Panc1 (cell line): ENCODE data around the gene FMO1. TPM values are rescaled to one million over a fixed set of nuclear protein-coding genes. Genes with fewer than 3 reads are reported as not detected.

Experiments
- ATAC-seq: fragments of 200-7000 bp; cut with Tn5 transposase; 2 replicates; pipeline ENCODE4 v1.9.1; 2020; ENCODE audit warnings: mild to moderate bottlenecking, moderate library complexity
- Bru-seq: library from RNA; stranded (reverse); fragments of 400-500 nt; gene quantifications from one replicate; lab custom pipeline; 2021; lab: Mats Ljungman, UMichigan
- BruChase-seq, 2 experiments: library from RNA; stranded (reverse); fragments of 400-500 nt; gene quantifications; one replicate each; lab custom pipeline; 2021; lab: Mats Ljungman, UMichigan
- BruUV-seq: library from RNA; stranded (reverse); fragments of 400-500 nt; replicated peaks from 2 replicates; lab custom pipeline; 2021; lab: Mats Ljungman, UMichigan
- CTCF ChIA-PET: fragments of 300-600 bp; sonication (Branson Sonifier 250); formaldehyde crosslinking; loops from one replicate; lab custom pipeline; 2022; ENCODE audit warnings: antibody characterized with exemption; lab: Charles Lee
- POLR2A ChIA-PET: fragments of 300-600 bp; sonication (Branson Sonifier 250); formaldehyde crosslinking; loops from one replicate; lab custom pipeline; 2022; ENCODE audit warnings: antibody characterized with exemption; lab: Charles Lee
- DNase-seq: peaks from one replicate; pipeline ENCODE4 v3.0.0-alpha.2; 2010; ENCODE audit warnings: low read depth, low spot score
- H3K27ac ChIP-seq: 2 replicates; pipeline ENCODE4 v1.5.1; 2011; ENCODE audit warnings: mild to moderate bottlenecking, low read length, inconsistent platforms
- H3K27me3 ChIP-seq: fragments of 200-500 bp; sonication (Bioruptor generic); 2 replicates; pipeline ENCODE4 v1.6.0; 2014; ENCODE audit warnings: low read length, inconsistent platforms; ENCODE audit not compliant: control insufficient read depth, insufficient read depth
- H3K36me3 ChIP-seq: fragments of 200-500 bp; sonication (Bioruptor generic); 2 replicates; pipeline ENCODE4 v1.5.1; 2014; ENCODE audit warnings: inconsistent platforms, mild to moderate bottlenecking, low read length, moderate library complexity; ENCODE audit not compliant: control insufficient read depth, insufficient read depth
- H3K4me1 ChIP-seq: 2 replicates; pipeline ENCODE4 v1.5.1; 2011; ENCODE audit warnings: inconsistent platforms, mild to moderate bottlenecking, low read length, moderate library complexity; ENCODE audit not compliant: control insufficient read depth, insufficient read depth
- H3K4me3 ChIP-seq, 2 experiments: 2 replicates each; pipeline ENCODE4 v1.5.1; 2011 to 2012; ENCODE audit warnings: low read depth in 2 of 2, low read length in 2 of 2, mild to moderate bottlenecking in 2 of 2, inconsistent platforms in 1 of 2, moderate library complexity in 1 of 2
- H3K9me3 ChIP-seq: fragments of 200-500 bp; sonication (Bioruptor generic); 2 replicates; pipeline ENCODE4 v1.5.1; 2014; ENCODE audit warnings: low read depth, mild to moderate bottlenecking, inconsistent platforms, low read length, moderate library complexity; ENCODE audit not compliant: control insufficient read depth, insufficient read depth
- POLR2AphosphoS5 ChIP-seq: IDR thresholded peaks from 2 replicates; pipeline ENCODE4 v1.6.1; 2012; ENCODE audit warnings: mild to moderate bottlenecking, low read depth, low read length, moderate library complexity
- SIN3A ChIP-seq: IDR thresholded peaks from 2 replicates; pipeline ENCODE4 v1.6.1; 2012; ENCODE audit warnings: low read depth, mild to moderate bottlenecking, low read length, moderate library complexity, borderline replicate concordance; ENCODE audit not compliant: insufficient read depth
- TCF7L2 ChIP-seq: IDR thresholded peaks from 2 replicates; pipeline ENCODE4 v1.6.1; 2011; ENCODE audit warnings: mild to moderate bottlenecking, low read depth, low read length, inconsistent platforms
- in situ Hi-C: cut with HindIII; loops from 2 replicates; pipeline ENCODE4 v1.10.0; 2016; ENCODE audit warnings: low sequenced_read_pairs, low pct_unique_long_range_greater_than_20kb
- intact Hi-C: fragments of 100-400 bp; cut with micrococcal nuclease; formaldehyde crosslinking; loops from one replicate; pipeline ENCODE4 v1.10.0; 2022; ENCODE audit not compliant: unreplicated experiment
- long read RNA-seq: library from polyadenylated mRNA; unstranded; transcript quantifications from one replicate; pipeline ENCODE4 v2.0.0, GENCODE V29; 2021; ENCODE audit not compliant: unreplicated experiment
- polyA plus RNA-seq: library from polyadenylated mRNA; unstranded; fragments of >200 nt; gene quantifications from one replicate; pipeline ENCODE4 v1.2.1, GENCODE V29; 2012; ENCODE audit warnings: missing spikeins; ENCODE audit not compliant: insufficient read length
- total RNA-seq: library from RNA; stranded (reverse); gene quantifications from one replicate; pipeline ENCODE4 v1.2.1, GENCODE V29; 2021; ENCODE audit not compliant: unreplicated experiment
- TF ChIP-seq, protein P1 (sequence below): fragments of 450-650 bp; IDR thresholded peaks from 2 replicates; pipeline ENCODE4 v1.5.1; 2017; ENCODE audit warnings: mild to moderate bottlenecking
- TF ChIP-seq, protein P2 (sequence below), 2 experiments: IDR thresholded peaks; 2 replicates each; pipeline ENCODE4 v1.6.1; 2011 to 2012; ENCODE audit warnings: low read depth in 2 of 2, control low read depth in 1 of 2, low read length in 1 of 2, mild to moderate bottlenecking in 1 of 2, moderate library complexity in 1 of 2; ENCODE audit not compliant: insufficient read depth in 1 of 2

The FMO1 gene
- not detected for total RNA-seq
- polyA plus RNA-seq, result not detected
- not detected for Bru-seq, nascent RNA
- BruChase-seq, experiment 1, labeled RNA remaining after a 2-hour chase, result not detected
- BruChase-seq, experiment 2, labeled RNA remaining after a 6-hour chase, result not detected
- long read RNA-seq, result 0 reads

DNA sequence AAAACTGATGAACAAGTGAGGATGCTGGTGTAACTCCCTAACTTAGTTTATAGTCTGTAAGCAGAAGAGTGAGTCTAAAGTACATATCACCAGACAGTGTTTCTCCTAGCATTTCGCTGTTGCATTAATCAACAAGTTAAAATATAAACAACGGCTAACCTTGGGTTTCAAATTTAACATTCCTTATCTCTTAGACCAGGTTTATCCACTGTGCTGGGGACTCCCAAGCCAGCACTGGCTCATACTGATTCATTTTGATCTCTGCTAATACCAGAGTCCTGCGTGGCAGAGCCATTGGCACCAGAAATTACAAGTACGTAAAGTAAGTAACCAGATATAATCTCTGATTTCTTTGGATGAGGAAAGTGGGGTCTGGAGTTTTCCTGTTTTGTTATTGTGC is at the start of gene FMO1:
TSS of gene FMO1 (plus strand) at position 193 of the 400 bp plus-strand sequence. CDS start 9,594 bp downstream, outside the sequence.
- H3K4me3 ChIP-seq, result no peak within 1 kb of the TSS
- no TSS peak for BruUV-seq
- no peaks in the 10 kb centered on the region for H3K36me3 ChIP-seq
- ChIA-PET CTCF (no interaction called here), POLR2A (no interaction called here)
- H3K27ac ChIP-seq, result no peak within 1 kb of the TSS
- TF ChIP-seq POLR2AphosphoS5 (no peak), SIN3A (no peak), TCF7L2 (no peak)
- TF ChIP-seq, protein P1, sequence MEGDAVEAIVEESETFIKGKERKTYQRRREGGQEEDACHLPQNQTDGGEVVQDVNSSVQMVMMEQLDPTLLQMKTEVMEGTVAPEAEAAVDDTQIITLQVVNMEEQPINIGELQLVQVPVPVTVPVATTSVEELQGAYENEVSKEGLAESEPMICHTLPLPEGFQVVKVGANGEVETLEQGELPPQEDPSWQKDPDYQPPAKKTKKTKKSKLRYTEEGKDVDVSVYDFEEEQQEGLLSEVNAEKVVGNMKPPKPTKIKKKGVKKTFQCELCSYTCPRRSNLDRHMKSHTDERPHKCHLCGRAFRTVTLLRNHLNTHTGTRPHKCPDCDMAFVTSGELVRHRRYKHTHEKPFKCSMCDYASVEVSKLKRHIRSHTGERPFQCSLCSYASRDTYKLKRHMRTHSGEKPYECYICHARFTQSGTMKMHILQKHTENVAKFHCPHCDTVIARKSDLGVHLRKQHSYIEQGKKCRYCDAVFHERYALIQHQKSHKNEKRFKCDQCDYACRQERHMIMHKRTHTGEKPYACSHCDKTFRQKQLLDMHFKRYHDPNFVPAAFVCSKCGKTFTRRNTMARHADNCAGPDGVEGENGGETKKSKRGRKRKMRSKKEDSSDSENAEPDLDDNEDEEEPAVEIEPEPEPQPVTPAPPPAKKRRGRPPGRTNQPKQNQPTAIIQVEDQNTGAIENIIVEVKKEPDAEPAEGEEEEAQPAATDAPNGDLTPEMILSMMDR, result no peak
- TF ChIP-seq, protein P2, sequence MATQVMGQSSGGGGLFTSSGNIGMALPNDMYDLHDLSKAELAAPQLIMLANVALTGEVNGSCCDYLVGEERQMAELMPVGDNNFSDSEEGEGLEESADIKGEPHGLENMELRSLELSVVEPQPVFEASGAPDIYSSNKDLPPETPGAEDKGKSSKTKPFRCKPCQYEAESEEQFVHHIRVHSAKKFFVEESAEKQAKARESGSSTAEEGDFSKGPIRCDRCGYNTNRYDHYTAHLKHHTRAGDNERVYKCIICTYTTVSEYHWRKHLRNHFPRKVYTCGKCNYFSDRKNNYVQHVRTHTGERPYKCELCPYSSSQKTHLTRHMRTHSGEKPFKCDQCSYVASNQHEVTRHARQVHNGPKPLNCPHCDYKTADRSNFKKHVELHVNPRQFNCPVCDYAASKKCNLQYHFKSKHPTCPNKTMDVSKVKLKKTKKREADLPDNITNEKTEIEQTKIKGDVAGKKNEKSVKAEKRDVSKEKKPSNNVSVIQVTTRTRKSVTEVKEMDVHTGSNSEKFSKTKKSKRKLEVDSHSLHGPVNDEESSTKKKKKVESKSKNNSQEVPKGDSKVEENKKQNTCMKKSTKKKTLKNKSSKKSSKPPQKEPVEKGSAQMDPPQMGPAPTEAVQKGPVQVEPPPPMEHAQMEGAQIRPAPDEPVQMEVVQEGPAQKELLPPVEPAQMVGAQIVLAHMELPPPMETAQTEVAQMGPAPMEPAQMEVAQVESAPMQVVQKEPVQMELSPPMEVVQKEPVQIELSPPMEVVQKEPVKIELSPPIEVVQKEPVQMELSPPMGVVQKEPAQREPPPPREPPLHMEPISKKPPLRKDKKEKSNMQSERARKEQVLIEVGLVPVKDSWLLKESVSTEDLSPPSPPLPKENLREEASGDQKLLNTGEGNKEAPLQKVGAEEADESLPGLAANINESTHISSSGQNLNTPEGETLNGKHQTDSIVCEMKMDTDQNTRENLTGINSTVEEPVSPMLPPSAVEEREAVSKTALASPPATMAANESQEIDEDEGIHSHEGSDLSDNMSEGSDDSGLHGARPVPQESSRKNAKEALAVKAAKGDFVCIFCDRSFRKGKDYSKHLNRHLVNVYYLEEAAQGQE (IDR thresholded peaks at IDR 0.05; ENCODE audit: insufficient read depth in 1 of 2, low read depth in 2 of 2, low read length in 1 of 2), result no peak
- DNase-seq, result no peak
- ATAC-seq, result no peak
- in situ Hi-C loops, result no loop called here
- H3K9me3 ChIP-seq, result no peaks in the 10 kb centered on the region
- H3K4me1 ChIP-seq, result no peaks in the 10 kb centered on the region
- peaks cover 25% of the 10 kb centered on the region for H3K27me3 ChIP-seq
- intact Hi-C loops, result loop anchor here (10.0 kb wide), 1 partner anchor 156 kb away; no protein-coding TSS in a partner anchor

- in situ Hi-C loops (no loop called here), intact Hi-C loops (no loop called here)
- Histone ChIP-seq H3K27ac (no peak overlapping the region), H3K4me1 (no peaks in the 10 kb centered on the region), H3K36me3 (no peaks in the 10 kb centered on the region), H3K4me3 (no peak overlapping the region), H3K27me3 (no peaks in the 10 kb centered on the region; the same call in 1 of the 2 replicates), H3K9me3 (no peaks in the 10 kb centered on the region)
- ChIA-PET CTCF (no interaction called here), POLR2A (no interaction called here)
- no peak for ATAC-seq
- no peak for TF ChIP-seq SIN3A
- TF ChIP-seq, protein P1, result no peak
- TF ChIP-seq POLR2AphosphoS5, result no peak
- TF ChIP-seq, protein P2 (IDR thresholded peaks at IDR 0.05; ENCODE audit: insufficient read depth in 1 of 2, low read depth in 2 of 2, low read length in 1 of 2), result no peak
- no peak for TF ChIP-seq TCF7L2
- BruUV-seq, result no TSS peak
- no peak for DNase-seq
Observed at GRCh38 chr1:171204296-171204695, 44.0 kb upstream of the FMO1 start.
